GM10847 (cell line): ENCODE measurements around the gene SDC4.

Experiments used
- POLR2A ChIP-seq: IDR thresholded peaks from 2 replicates; pipeline ENCODE4 v1.6.1; 2011; ENCODE audit not compliant: insufficient read length; ENCODE audit errors: extremely low read depth

The SDC4 gene

DNA sequence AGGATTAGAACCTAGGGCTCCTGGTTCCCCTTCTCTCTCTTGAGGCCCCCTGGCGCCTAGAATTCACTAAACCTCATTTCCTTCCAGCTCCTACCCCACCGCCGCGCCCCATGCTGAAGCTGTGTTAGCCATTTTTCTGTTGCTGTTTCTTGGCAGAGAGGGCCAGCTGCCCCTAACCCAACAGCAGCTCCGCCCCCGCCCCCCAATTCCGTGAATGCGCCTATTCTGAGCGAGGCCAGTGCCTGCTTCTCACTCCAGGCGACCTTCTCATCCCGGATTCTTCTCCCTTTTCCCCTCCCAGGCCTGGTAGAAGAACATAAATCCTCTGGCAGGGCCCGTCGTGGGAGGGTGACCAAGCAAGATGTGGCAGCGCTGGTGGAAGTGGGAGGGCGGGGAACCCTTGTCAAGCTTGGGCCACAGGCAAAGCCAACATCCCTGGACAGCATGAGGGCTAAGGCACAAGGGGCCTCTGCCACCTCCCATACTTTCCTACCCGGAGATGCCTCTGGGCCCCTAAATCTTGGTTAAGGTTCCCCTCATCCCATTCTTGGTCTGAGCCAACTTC is 41.1 kb downstream of the SDC4 start:
- no peak for TF ChIP-seq POLR2A

DNA sequence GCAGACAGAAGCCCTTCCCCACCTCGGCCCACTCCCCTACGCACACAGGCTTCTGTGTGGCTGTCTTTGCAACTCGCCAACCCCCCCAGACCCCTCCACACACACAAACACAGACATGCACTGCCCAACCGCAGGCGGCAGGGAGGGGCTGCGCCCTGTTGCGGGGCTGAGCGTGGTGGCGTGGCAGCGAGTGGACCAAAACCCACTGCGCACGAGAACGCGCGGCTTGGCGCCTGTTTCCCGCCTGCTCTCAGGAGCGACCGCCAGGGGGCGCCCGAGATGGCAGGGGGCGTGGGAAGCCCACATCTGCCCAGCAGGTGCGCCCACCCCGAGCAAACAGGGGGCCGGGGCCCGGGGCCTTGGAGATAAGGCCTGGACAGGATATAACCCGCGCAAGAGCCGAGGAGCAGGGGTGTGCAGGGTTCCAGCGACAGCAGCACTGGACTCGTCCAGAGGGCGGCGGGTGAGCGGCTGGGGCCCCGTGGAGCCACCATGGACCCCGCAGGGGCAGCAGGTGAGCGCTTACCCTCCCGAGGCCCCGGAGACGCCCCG is 41.7 kb downstream of the SDC4 start, which contains the start of gene RBPJL:
TSS of gene RBPJL (plus strand) at position 410 of the 552 bp plus-strand sequence. CDS start at position 493, 83 bp downstream.
- TF ChIP-seq POLR2A: no peak

DNA sequence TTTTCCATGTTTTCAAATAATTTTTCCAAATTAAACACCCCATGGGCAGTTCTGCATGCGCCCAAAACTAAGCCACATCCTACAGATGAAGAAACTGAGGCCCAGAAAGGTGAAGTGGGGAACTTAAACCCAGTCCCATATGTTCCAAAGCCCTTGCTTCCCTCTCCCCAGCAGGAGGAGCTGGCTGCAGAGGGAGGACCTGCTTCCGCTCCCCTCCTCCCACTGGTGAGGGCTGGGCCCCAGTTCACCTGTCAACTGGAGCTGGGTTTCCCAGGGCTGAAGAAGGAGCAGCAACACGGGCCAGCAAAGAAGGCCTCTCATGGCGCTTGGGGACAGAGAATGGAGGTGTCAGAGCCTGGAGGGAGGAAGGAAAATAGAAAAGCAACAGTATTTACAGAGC is 43.0 kb downstream of the SDC4 start:
- no peak for TF ChIP-seq POLR2A

DNA sequence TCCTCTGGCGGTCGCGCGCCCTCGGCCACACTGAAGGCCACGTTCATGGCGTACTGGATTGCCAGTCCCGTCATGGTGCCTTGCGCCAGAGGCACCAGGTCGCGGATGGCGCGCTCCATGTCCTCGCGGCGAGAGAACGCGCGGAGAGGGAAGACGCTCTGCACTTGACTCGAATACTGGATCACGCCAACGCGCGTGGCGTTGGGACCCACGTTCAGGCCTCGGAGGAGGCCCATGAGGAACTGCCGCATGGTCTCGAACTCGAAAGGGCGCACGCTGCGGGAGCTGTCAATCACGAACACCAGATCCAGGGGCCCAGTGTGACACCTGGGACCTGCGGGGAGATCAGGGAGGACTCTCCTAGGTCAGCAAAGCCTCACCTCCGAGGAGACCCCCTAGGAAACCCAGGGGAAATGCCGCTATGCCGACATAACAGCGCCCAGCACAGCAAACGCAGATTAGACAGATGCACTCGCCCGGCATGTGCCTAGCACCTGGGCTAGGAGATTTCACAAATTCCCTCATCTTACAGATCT is 43.7 kb downstream of the SDC4 start:
- TF ChIP-seq POLR2A: no peak

DNA sequence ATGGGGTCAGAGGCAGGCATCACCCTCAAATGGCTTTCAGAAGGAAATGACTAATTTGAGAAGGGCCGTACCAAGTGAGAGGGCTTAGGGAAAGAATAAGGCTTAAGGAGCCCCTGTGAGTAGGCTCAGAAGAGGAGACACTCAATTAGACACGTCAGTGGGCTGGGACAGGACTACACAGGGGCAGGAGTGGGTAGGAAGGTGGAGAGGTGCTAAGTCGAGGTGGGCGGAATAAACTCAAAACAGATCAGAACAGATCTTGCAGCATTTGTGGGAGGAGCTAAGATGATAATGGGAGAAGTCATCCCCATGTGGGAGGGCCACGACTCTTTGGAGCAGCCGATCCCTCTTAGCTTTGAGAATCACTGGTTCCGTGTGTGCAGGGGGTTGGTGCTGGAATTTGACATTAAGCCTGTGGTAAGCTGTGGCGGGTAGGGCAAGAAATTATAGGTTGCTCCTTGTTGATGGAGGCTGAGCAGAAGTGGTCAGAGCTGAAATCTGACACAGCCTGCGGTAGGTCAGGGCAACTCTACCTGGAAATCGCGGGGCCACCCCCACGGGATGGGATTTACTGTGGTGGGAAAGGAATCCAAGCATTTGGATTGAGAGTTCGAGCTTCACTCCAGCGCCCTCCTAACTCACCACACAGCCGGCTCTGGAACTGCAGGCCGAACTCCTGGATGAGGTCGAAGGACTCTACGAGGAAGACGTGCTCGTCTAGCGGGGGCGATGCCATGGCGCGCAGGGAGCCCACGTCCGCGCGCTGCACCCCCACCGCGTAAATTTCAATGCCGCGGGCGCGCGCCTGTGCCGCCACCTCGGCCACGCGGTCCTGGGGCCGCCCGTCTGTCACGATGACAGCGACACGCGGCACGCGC is 44.4 kb downstream of the SDC4 start:
- TF ChIP-seq POLR2A: no peak

DNA sequence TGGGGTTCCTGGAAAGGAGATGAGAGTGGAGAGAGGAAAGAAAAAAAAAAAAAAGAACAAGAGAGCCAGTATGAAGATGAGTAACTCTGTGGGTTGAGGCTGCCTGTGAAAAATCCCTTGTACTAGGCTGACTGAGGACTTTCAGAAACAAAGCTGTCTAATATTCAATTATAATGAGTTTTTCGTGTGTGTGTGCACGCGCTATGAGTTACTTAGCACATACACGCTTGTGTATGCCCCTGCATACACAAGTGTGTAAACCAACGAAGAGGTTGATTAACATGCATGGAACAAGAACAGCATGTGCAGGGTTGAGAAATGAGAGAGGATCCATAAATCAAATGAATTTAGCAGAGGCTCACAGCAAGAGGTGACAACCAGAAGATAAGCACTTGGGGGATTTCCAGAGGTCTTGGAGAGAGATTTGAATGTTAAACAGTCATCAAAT is 46.4 kb downstream of the SDC4 start:
- TF ChIP-seq POLR2A: no peak

DNA sequence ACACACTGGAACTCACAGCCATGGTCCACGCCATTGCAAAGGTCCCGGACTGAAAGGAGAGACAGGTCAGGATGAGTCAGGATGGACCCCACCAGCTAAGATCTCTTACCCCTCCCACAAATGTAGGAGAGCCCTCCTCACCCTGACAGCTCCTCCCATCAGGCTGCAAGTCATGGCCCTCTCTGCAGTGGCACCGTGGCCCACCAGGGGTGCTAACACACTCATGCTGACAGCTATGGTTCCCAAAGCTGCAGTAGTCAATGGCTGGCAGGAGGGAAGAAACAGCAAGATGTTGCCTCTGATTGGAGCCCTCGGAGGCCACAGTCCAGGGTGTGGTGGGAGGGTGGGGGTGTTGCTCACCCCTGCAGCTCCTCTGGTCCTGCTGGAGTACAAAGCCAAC is 47.3 kb downstream of the SDC4 start:
- TF ChIP-seq POLR2A: no peak

DNA sequence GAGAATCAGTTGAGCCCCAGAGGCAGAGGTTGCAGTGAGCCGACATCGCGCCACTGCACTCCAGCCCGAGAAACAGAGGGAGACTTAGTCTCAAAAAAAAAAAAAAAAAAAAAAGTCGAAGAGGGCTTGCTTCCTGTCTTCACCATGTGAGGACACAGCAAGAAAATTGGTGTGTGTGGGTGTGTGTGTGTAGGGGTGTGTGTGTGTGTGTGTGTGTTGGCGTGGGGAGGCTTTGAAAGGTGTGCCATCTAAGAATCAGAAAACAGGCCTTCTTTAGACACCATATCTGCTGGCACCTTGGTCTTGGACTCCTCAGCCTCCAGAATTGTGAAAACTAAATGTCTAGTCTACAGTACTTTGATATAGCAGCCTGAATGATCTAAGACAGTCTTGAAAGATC is 48.4 kb downstream of the SDC4 start:
- TF ChIP-seq POLR2A: no peak

DNA sequence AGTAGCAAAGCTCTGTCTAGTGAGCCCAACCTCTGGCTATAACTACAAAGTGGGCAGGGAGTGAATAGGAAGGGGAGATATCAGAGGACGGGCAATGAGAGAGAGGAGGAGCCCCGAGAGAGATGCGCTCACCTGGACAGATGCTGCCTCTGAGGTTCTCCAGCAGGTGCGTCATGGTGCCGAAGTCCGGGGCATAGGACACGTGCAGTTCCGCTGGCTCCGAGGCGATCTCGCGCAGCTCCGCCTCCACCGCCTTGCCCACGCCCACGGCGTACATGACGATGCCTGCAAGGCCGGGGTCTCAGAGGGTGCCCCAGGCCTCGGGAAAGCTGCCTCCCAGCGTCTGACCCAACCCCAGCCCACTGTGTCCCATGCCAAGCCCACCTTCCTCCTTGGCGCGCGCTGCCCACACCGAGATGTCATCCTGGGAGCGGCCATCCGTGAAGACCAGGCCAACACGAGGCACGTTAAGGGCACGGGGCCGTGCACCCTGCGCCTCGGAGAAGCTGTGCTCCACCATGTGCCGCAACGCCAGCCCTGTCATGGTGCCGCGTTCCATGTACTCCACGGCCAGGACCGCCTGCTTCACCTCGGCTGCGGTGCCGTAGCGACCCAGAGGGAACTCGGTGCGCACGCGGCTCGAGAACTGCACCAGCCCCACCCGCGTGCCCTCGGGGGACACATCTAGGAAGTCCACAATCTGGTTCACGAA is 50.3 kb downstream of the SDC4 start:
- TF ChIP-seq POLR2A: no peak

DNA sequence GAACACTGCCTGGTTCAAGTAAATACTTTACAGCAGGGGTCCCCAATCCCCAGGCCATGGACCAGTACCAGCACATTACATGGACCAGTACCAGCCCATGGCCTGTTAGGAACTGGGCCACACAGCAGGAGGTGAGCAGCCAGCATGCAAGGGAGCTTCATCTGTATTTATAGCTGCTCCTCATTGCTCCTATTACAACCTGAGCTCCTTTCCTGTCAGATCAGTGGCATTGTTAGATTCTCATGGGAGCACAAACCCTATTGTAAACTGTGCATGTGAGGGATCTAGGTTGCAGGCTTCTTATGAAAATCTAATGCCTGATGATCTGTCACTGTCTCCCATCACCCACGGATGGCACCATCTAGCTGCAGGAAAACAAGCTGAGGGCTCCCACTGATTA is 53.6 kb downstream of the SDC4 start:
- TF ChIP-seq POLR2A: no peak

DNA sequence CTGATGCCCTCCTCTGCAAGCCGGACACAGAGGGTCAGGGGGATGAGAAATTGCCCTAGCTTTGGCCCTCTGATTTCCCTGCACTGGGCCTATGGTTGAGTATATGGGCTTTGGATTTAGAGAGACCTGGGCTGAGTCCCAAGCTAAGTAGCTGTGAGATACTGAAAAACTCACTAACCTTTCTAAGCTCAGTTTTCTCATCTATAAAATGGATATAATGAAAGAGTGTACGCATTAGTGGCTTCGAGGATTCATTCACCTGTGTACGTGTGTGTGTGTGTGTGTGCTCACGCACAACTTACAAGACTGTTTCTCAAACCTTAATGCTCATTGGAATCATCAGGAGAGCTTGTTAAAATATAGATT is 54.2 kb downstream of the SDC4 start:
- no peak for TF ChIP-seq POLR2A

DNA sequence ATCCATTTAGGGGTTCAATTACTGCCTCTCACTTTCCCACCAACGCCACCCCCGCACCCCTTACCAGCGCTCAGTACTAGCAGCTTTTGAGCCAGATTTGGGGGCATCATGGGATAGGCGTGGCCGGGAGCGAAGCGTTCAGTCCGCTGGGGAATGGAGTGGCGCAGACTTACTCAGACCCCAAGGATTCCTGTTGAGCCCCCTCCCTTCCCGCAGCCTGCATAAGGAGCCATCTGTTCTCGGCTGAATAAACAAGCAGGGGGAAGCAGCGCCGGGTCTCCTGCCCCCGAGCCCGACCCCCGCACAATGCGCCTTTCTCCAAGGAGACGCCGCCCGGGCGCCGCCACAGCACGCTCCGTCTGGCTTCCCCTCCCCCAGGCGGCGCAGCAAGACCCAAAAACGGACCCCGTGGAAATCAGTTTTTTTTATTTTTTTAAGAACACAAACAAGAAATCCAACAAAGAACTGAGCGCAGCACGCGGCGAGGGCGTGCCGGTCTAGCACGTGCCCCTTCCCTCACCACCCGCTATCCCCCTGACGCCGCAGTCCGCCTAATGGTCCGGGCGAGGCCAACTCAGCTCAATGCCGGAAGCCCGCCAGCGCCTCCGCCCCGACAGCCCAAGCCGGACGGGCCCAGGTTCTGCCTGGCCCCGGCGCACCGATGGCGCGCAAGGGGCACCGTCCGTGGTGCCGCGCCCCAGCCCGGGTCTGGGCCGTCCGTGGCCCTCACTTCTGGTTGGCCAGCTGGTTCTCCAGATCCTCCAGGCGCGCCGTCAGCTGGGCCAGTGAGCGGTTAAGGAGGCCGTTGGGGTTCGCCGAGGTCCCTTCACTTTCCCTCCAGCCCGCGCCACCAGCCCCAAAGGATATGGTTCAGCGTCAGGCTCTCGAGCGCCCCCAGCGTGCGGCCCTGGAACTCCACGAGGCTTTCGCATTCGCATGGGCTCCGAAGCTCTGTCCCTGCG is 54.9 kb downstream of the SDC4 start:
- TF ChIP-seq POLR2A: no peak

DNA sequence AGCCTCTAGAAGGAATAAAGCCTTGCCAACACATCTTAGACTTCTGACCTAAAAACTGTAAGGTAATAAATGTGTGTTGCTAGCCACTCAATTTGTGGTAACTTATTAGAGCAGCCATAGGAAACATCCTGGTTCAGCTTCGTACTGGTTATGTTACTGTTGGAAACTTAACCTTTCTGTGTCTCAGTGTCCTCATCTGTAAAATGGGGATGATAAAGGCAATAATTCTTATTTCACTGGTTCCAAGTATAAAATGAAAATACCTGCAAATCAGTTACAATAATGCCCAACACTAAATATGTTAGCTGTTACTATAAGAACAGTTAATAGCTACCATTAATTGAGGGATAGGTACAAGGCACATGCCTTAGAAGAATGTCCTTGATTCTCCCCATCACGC is 55.9 kb downstream of the SDC4 start:
- no peak for TF ChIP-seq POLR2A

DNA sequence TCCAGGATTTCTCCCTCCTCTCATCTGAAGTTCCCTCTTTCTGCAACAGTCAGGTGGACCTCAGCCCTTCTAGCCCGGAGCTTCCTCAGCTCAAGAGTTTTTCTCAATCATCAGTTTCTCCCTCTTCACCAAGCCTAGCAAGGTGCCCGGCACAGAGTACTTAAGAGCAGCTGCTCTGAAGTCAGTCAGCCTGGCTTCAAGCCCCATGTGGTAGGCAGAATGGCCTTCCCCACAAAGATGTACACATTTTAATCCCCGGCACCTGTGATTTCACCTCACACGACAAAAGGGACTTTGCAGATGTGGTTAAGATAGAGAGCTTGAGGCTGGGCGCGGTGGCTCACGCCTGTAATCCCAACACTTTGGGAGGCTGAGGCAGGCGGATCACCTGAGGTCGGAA is 56.7 kb downstream of the SDC4 start:
- no peak for TF ChIP-seq POLR2A

DNA sequence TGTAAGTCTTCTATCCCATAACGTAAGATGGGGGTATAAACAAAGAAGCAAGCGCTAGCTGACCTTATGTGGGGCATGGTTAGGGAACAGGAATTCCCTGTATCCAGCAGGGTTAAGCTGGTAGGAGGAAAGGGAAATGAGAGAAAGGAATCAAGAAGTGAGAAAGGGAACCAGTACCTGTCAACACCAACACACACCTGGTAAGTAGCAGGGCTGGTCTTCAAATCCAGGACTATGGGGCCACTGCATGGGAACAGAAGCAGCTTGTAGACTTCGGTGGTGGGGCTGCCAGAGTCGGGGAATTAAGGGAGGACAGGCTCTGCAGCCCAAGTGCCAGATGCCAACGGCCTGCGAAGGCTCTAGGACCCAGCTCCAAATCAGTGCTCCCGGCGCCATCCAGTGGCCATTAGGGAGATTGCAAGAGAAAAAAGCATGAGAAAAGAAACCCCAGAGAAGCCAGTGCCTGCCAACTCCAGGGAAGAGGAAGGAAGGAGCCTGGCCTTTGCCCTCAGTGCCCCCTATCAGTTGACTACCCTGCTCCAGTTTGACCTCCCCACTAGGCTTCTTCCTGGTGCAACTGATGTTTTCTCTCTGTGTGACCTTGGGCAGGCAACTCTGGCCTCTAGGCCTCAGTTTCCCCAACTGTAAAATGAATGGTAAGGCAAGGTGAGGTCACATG is 57.4 kb downstream of the SDC4 start:
- no peak for TF ChIP-seq POLR2A
